Neural progenitor cell (in vitro differentiated cells): ENCODE measurements around the gene AKAP8L. TPM values are rescaled to one million over a fixed set of nuclear protein-coding genes. Genes with fewer than 3 reads are reported as not detected.
A peak's percentile ranks its signal among the peaks of the same experiment; 100 is the strongest.

Experiments used
- DNase-seq: peaks from one replicate; pipeline ENCODE4 v3.0.0-alpha.2; 2016; ENCODE audit warnings: low spot score
- H2AFZ ChIP-seq: fragments of 200-600 bp; sonication (generic); replicated peaks from 2 replicates; pipeline ENCODE4 v1.6.1; 2016; ENCODE audit warnings: antibody characterized with exemption
- H3F3A ChIP-seq: fragments of 200-600 bp; sonication (generic); 2 replicates; pipeline ENCODE4 v1.6.1; 2016; ENCODE audit warnings: antibody characterized with exemption, low read depth
- H3K27ac ChIP-seq: fragments of 200-600 bp; sonication (generic); 2 replicates; pipeline ENCODE4 v1.5.1; 2016; ENCODE audit warnings: mild to moderate bottlenecking
- H3K27me3 ChIP-seq: fragments of 200-600 bp; sonication (generic); 2 replicates; pipeline ENCODE4 v1.6.1; 2016; ENCODE audit warnings: mild to moderate bottlenecking, moderate library complexity
- H3K36me3 ChIP-seq: fragments of 200-600 bp; sonication (generic); 2 replicates; pipeline ENCODE4 v1.5.1; 2016
- H3K4me1 ChIP-seq: fragments of 200-600 bp; sonication (generic); 2 replicates; pipeline ENCODE4 v1.6.1; 2016; ENCODE audit warnings: mixed run types
- H3K4me2 ChIP-seq: fragments of 200-600 bp; sonication (generic); 2 replicates; pipeline ENCODE4 v1.6.1; 2016
- H3K4me3 ChIP-seq: fragments of 200-600 bp; sonication (generic); 2 replicates; pipeline ENCODE4 v1.5.1; 2016
- H3K79me2 ChIP-seq: fragments of 200-600 bp; sonication (generic); 2 replicates; pipeline ENCODE4 v1.6.1; 2016; ENCODE audit warnings: low read depth
- H3K9ac ChIP-seq: fragments of 200-600 bp; sonication (generic); 2 replicates; pipeline ENCODE4 v1.6.1; 2016
- H3K9me3 ChIP-seq: fragments of 200-600 bp; sonication (generic); 2 replicates; pipeline ENCODE4 v1.5.1; 2016; ENCODE audit warnings: low read depth
- H4K20me1 ChIP-seq: fragments of 200-600 bp; sonication (generic); 2 replicates; pipeline ENCODE4 v1.6.1; 2016; ENCODE audit warnings: low read depth
- H3K27ac Mint-ChIP-seq: 3 replicates; pipeline ENCODE4 v1.8.0; 2021; ENCODE audit warnings: mixed read lengths
- H3K27me3 Mint-ChIP-seq: 2 replicates; pipeline ENCODE4 v1.8.0; 2022; ENCODE audit warnings: low read depth, mild to moderate bottlenecking, inconsistent platforms, moderate library complexity, mixed read lengths; ENCODE audit not compliant: insufficient read depth
- H3K36me3 Mint-ChIP-seq: 3 replicates; pipeline ENCODE4 v1.8.0; 2021; ENCODE audit warnings: mixed read lengths
- H3K4me1 Mint-ChIP-seq: 3 replicates; pipeline ENCODE4 v1.8.0; 2021; ENCODE audit warnings: mixed read lengths
- H3K4me3 Mint-ChIP-seq: 3 replicates; pipeline ENCODE4 v1.8.0; 2021; ENCODE audit warnings: mild to moderate bottlenecking, moderate library complexity, mixed read lengths
- H3K9me3 Mint-ChIP-seq: 3 replicates; pipeline ENCODE4 v1.8.0; 2020; ENCODE audit warnings: mixed read lengths
- EZH2 ChIP-seq: fragments of 200-600 bp; sonication (generic); IDR thresholded peaks from 2 replicates; pipeline ENCODE4 v1.6.1; 2017; ENCODE audit warnings: antibody characterized with exemption, mild to moderate bottlenecking, moderate library complexity
- EZH2phosphoT487 ChIP-seq: fragments of 200-600 bp; sonication (generic); IDR thresholded peaks from 2 replicates; pipeline ENCODE4 v1.6.1; 2017; ENCODE audit warnings: antibody characterized with exemption
- total RNA-seq: library from RNA; depleted of rRNA; stranded (reverse); fragments of >200 nt; gene quantifications from 2 replicates; pipeline ENCODE4 v1.2.3, GENCODE V29; 2015; ENCODE audit warnings: low replicate concordance
- TF ChIP-seq, protein P1 (sequence below): fragments of 200-600 bp; sonication (generic); IDR thresholded peaks from 2 replicates; pipeline ENCODE4 v1.5.1; 2017; ENCODE audit warnings: antibody characterized with exemption, mild to moderate bottlenecking

The AKAP8L gene
- total RNA-seq, 1 donor from 2014 or later = 131 TPM

GRCh38 chr19:15419413-15420025, 731 bp upstream of the AKAP8L start:
- Mint-ChIP-seq H3K4me3 (peak overlapping the region; percentile 100), H3K36me3 (peaks cover 30% of the 10 kb centered on the region), H3K4me1 (peaks cover 22% of the 10 kb centered on the region), H3K27me3 (peaks cover 7% of the 10 kb centered on the region), H3K27ac (no peak overlapping the region), H3K9me3 (peaks cover 7% of the 10 kb centered on the region)
- TF ChIP-seq EZH2 = no peak
- TF ChIP-seq EZH2phosphoT487 = no peak
- TF ChIP-seq, protein P1, sequence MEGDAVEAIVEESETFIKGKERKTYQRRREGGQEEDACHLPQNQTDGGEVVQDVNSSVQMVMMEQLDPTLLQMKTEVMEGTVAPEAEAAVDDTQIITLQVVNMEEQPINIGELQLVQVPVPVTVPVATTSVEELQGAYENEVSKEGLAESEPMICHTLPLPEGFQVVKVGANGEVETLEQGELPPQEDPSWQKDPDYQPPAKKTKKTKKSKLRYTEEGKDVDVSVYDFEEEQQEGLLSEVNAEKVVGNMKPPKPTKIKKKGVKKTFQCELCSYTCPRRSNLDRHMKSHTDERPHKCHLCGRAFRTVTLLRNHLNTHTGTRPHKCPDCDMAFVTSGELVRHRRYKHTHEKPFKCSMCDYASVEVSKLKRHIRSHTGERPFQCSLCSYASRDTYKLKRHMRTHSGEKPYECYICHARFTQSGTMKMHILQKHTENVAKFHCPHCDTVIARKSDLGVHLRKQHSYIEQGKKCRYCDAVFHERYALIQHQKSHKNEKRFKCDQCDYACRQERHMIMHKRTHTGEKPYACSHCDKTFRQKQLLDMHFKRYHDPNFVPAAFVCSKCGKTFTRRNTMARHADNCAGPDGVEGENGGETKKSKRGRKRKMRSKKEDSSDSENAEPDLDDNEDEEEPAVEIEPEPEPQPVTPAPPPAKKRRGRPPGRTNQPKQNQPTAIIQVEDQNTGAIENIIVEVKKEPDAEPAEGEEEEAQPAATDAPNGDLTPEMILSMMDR = no peak
- no peak for DNase-seq
- Histone ChIP-seq H3F3A (peaks cover 16% of the 10 kb centered on the region), H3K4me2 (peak overlapping the region; percentile 70), H2AFZ (no peak overlapping the region), H3K9ac (no peak overlapping the region), H3K9me3 (no peaks in the 10 kb centered on the region), H3K79me2 (peaks cover 43% of the 10 kb centered on the region), H3K27me3 (no peaks in the 10 kb centered on the region), H3K27ac (no peak overlapping the region), H3K36me3 (peaks cover 5% of the 10 kb centered on the region), H3K4me3 (peak overlapping the region; percentile 26), H3K4me1 (peaks cover 10% of the 10 kb centered on the region), H4K20me1 (peaks cover 34% of the 10 kb centered on the region)

- H3K4me1 Mint-ChIP-seq = peaks cover 25% of the 10 kb centered on the region
- H3K27me3 Mint-ChIP-seq = peaks cover 7% of the 10 kb centered on the region
- Histone ChIP-seq H3F3A (peaks cover 16% of the 10 kb centered on the region), H3K36me3 (no peaks in the 10 kb centered on the region), H3K27me3 (no peaks in the 10 kb centered on the region), H2AFZ (no peak overlapping the region), H3K4me1 (peaks cover 16% of the 10 kb centered on the region), H3K27ac (no peak overlapping the region), H3K4me3 (peak overlapping the region; percentile 94), H3K9me3 (no peaks in the 10 kb centered on the region), H3K9ac (peak overlapping the region; percentile 94), H3K4me2 (peak overlapping the region; percentile 98), H3K79me2 (peaks cover 56% of the 10 kb centered on the region), H4K20me1 (peaks cover 47% of the 10 kb centered on the region)
- H3K4me3 Mint-ChIP-seq = peak overlapping the region; percentile 100
- no peak for TF ChIP-seq EZH2
- TF ChIP-seq EZH2phosphoT487 = no peak
- TF ChIP-seq, protein P1 = no peak
- H3K27ac Mint-ChIP-seq = peak overlapping the region; percentile 51
- peaks cover 26% of the 10 kb centered on the region for H3K36me3 Mint-ChIP-seq
- H3K9me3 Mint-ChIP-seq = peaks cover 3% of the 10 kb centered on the region
- DNase-seq = peak; percentile 39
Measured at GRCh38 chr19:15418231-15418578, 583 bp downstream of the AKAP8L start.

- Histone ChIP-seq H3K4me2 (peak overlapping the region; percentile 98), H3K36me3 (no peaks in the 10 kb centered on the region), H3K4me3 (peak overlapping the region; percentile 94), H2AFZ (no peak overlapping the region), H4K20me1 (peaks cover 52% of the 10 kb centered on the region), H3K27me3 (no peaks in the 10 kb centered on the region), H3K27ac (no peak overlapping the region), H3K9me3 (no peaks in the 10 kb centered on the region), H3K4me1 (peaks cover 21% of the 10 kb centered on the region), H3F3A (peaks cover 16% of the 10 kb centered on the region), H3K79me2 (peaks cover 61% of the 10 kb centered on the region), H3K9ac (peak overlapping the region; percentile 94)
- TF ChIP-seq, protein P1 = no peak
- TF ChIP-seq EZH2 (no peak), EZH2phosphoT487 (no peak)
- Mint-ChIP-seq H3K27me3 (peaks cover 7% of the 10 kb centered on the region), H3K9me3 (peaks cover 3% of the 10 kb centered on the region), H3K27ac (peak overlapping the region; percentile 51), H3K4me1 (peaks cover 30% of the 10 kb centered on the region), H3K36me3 (peaks cover 24% of the 10 kb centered on the region), H3K4me3 (peak overlapping the region; percentile 100)
- DNase-seq = no peak
Measured at GRCh38 chr19:15417699-15418098, 1.1 kb downstream of the AKAP8L start.
